Loucy (cell line): ENCODE results near the gene MYH14.

Experiments
- H2AFZ ChIP-seq: fragments of 200-600 bp; sonication (generic); 2 replicates; pipeline ENCODE4 v1.6.0; 2016; ENCODE audit warnings: antibody characterized with exemption, mild to moderate bottlenecking, low read length, moderate library complexity
- H3F3A ChIP-seq: fragments of 200-600 bp; 2 replicates; pipeline ENCODE4 v1.6.0; 2016; ENCODE audit warnings: antibody characterized with exemption, low read depth, mild to moderate bottlenecking
- H3K27me3 ChIP-seq: fragments of 200-600 bp; sonication (generic); 2 replicates; pipeline ENCODE4 v1.6.1; 2014; ENCODE audit warnings: low read length, mild to moderate bottlenecking; ENCODE audit not compliant: insufficient read depth, poor library complexity, severe bottlenecking
- H3K36me3 ChIP-seq: fragments of 200-600 bp; sonication (generic); 2 replicates; pipeline ENCODE4 v1.6.1; 2016; ENCODE audit warnings: low read length; ENCODE audit not compliant: insufficient read depth
- H3K4me1 ChIP-seq: fragments of 200-600 bp; sonication (generic); 2 replicates; pipeline ENCODE4 v1.5.1; 2014; ENCODE audit warnings: low read length, mild to moderate bottlenecking; ENCODE audit not compliant: insufficient read depth, poor library complexity, severe bottlenecking
- H3K4me2 ChIP-seq: fragments of 200-600 bp; sonication (generic); 2 replicates; pipeline ENCODE4 v1.6.0; 2014; ENCODE audit warnings: antibody characterized with exemption, low read length, low read depth, mild to moderate bottlenecking; ENCODE audit not compliant: poor library complexity, severe bottlenecking
- H3K4me3 ChIP-seq: fragments of 200-600 bp; sonication (generic); 2 replicates; pipeline ENCODE4 v1.5.1; 2014; ENCODE audit warnings: low read length, mild to moderate bottlenecking, mixed read lengths; ENCODE audit not compliant: poor library complexity, severe bottlenecking
- H3K79me2 ChIP-seq: fragments of 200-600 bp; sonication (generic); 2 replicates; pipeline ENCODE4 v1.6.1; 2014; ENCODE audit warnings: low read length; ENCODE audit not compliant: insufficient read depth
- H3K9ac ChIP-seq: fragments of 200-600 bp; sonication (generic); 2 replicates; pipeline ENCODE4 v1.6.0; 2014; ENCODE audit warnings: mild to moderate bottlenecking, low read depth, low read length, moderate library complexity; ENCODE audit not compliant: poor library complexity, severe bottlenecking
- H3K9me2 ChIP-seq: fragments of 200-600 bp; sonication (generic); replicated peaks from 2 replicates; pipeline ENCODE4 v1.6.1; 2016; ENCODE audit warnings: low read depth, low read length, mixed read lengths
- H3K9me3 ChIP-seq: fragments of 200-600 bp; sonication (generic); 2 replicates; pipeline ENCODE4 v1.6.1; 2014; ENCODE audit warnings: mild to moderate bottlenecking, antibody characterized with exemption, low read length, low read depth; ENCODE audit not compliant: insufficient read depth
- H4K20me1 ChIP-seq: fragments of 200-600 bp; sonication (generic); 2 replicates; pipeline ENCODE4 v1.6.0; 2014; ENCODE audit warnings: antibody characterized with exemption, low read length, mild to moderate bottlenecking; ENCODE audit not compliant: insufficient read depth, poor library complexity, severe bottlenecking
- EZH2phosphoT487 ChIP-seq: fragments of 200-600 bp; IDR thresholded peaks from 2 replicates; pipeline ENCODE4 v1.6.1; 2018; ENCODE audit warnings: antibody characterized with exemption, mild to moderate bottlenecking, moderate library complexity, borderline replicate concordance
- TF ChIP-seq, protein P1 (sequence below): fragments of 200-600 bp; sonication (generic); conservative IDR thresholded peaks from 2 replicates; pipeline ENCODE4 v1.5.1; 2014; ENCODE audit warnings: mild to moderate bottlenecking, antibody characterized with exemption, low read length

MYH14 gene

GRCh38 chr19:50311723-50312635 lies 108.6 kb downstream of the MYH14 start:
- Histone ChIP-seq H3K79me2 (no peaks in the 10 kb centered on the region), H3K9me2 (no peaks in the 10 kb centered on the region), H4K20me1 (no peaks in the 10 kb centered on the region), H3F3A (no peaks in the 10 kb centered on the region), H3K9ac (no peak overlapping the region), H2AFZ (no peak overlapping the region), H3K4me1 (no peaks in the 10 kb centered on the region), H3K4me2 (no peak overlapping the region), H3K36me3 (no peaks in the 10 kb centered on the region), H3K27me3 (no peaks in the 10 kb centered on the region), H3K9me3 (peaks cover 6% of the 10 kb centered on the region; the same call in 1 of the 2 replicates), H3K4me3 (no peak overlapping the region)
- no peak for TF ChIP-seq EZH2phosphoT487
- TF ChIP-seq, protein P1, sequence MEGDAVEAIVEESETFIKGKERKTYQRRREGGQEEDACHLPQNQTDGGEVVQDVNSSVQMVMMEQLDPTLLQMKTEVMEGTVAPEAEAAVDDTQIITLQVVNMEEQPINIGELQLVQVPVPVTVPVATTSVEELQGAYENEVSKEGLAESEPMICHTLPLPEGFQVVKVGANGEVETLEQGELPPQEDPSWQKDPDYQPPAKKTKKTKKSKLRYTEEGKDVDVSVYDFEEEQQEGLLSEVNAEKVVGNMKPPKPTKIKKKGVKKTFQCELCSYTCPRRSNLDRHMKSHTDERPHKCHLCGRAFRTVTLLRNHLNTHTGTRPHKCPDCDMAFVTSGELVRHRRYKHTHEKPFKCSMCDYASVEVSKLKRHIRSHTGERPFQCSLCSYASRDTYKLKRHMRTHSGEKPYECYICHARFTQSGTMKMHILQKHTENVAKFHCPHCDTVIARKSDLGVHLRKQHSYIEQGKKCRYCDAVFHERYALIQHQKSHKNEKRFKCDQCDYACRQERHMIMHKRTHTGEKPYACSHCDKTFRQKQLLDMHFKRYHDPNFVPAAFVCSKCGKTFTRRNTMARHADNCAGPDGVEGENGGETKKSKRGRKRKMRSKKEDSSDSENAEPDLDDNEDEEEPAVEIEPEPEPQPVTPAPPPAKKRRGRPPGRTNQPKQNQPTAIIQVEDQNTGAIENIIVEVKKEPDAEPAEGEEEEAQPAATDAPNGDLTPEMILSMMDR, result no peak

DNA sequence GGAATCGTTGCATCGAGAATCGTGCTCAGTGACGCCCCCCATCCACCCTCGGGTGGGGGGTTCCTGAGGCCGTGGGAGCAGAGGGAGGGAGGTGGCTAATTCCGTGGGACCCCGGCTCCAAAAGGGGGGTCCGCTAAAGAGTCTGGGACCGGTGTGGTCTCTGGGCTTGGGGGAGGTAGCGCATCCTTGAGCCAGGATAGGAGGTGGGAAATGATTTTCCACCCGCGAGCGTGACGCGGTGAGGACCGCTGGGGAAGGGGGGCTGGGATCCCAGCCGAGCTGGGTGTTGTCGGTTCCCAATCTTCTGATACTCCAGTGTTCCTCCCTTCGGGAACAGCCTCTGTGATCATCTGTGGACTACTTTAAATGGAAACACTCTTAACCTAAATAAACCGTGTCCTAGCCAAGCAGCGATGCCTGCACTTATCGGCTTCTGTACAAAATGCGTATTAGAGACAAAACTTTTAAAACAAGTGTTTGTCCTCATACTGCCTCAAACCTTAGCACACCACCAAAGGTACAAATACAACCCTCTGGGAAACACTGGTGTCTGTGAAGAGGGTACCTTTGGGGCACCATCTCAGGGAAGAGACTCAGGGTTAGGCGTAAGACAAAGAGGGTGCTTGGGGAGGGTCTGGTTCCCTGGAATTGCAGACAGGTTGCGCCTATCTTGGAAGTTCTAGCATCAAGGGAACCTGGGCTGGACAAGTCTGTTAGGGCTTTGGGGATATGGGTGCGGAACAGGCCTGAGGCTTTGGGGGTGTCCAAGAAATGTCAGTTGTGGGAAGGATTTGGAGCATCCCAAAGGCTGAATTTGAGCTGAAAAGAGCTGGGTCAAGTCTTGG lies 109.8 kb downstream of the MYH14 start:
- no peak overlapping the region for H3K4me3 ChIP-seq
- no peaks in the 10 kb centered on the region for H3F3A ChIP-seq
- H3K4me1 ChIP-seq, result no peaks in the 10 kb centered on the region
- no peaks in the 10 kb centered on the region for H4K20me1 ChIP-seq
- no peaks in the 10 kb centered on the region for H3K9me2 ChIP-seq
- H3K4me2 ChIP-seq, result no peak overlapping the region
- H3K36me3 ChIP-seq, result no peaks in the 10 kb centered on the region
- H2AFZ ChIP-seq, result no peak overlapping the region
- TF ChIP-seq, protein P1, result no peak
- no peak for TF ChIP-seq EZH2phosphoT487
- H3K79me2 ChIP-seq, result no peaks in the 10 kb centered on the region
- no peaks in the 10 kb centered on the region for H3K27me3 ChIP-seq
- peaks cover 6% of the 10 kb centered on the region; the same call in 1 of the 2 replicates for H3K9me3 ChIP-seq
- H3K9ac ChIP-seq, result no peak overlapping the region

DNA sequence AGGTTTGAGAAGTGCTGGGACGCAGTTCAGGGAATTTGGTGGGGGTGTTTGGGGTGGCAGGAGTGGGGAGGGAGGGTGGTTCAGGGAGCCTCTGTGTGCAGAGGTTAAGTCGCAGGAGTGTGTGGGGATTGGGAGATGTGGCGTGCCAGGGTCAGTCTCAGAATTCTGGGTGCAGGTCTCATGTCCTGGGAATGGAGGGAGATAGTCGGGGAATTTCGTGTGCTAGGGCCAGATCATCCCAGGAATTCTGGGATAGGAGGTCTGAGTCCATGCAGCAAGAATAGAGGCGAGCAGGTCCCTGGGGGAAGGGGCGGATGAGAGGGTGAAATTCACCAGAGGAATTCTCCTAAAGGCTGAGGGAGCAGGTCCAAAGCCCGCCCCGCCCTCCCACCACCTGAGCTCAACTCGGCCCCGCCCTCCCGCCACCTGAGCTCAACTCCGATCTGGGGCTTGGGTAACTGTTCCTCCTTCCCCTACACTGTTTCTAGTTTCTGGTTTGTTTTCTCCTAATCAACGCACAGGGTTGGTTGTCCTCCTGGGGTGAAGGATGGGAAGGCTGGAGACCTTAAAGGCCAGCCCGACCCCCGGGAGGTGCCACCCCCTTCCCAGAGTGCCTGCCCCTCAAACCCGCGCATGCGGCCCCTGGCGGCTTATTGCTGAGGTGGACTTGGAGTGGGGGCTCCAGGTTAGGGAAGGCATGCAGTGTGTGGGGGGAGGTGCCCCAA lies 110.6 kb downstream of the MYH14 start:
- H3K9ac ChIP-seq, result no peak overlapping the region
- H3K4me3 ChIP-seq, result no peak overlapping the region
- no peaks in the 10 kb centered on the region for H4K20me1 ChIP-seq
- H2AFZ ChIP-seq, result no peak overlapping the region
- no peak overlapping the region for H3K4me2 ChIP-seq
- TF ChIP-seq EZH2phosphoT487, result no peak
- TF ChIP-seq, protein P1, result no peak
- no peaks in the 10 kb centered on the region for H3K36me3 ChIP-seq
- no peaks in the 10 kb centered on the region for H3F3A ChIP-seq
- H3K79me2 ChIP-seq, result no peaks in the 10 kb centered on the region
- H3K9me3 ChIP-seq, result peaks cover 6% of the 10 kb centered on the region; the same call in 1 of the 2 replicates
- no peaks in the 10 kb centered on the region for H3K27me3 ChIP-seq
- no peaks in the 10 kb centered on the region for H3K9me2 ChIP-seq
- H3K4me1 ChIP-seq, result no peaks in the 10 kb centered on the region
